Tibial nerve (tissue), 4 donors: ENCODE results near the gene METTL2A.

ENCODE experiments used
- EP300 ChIP-seq, 2 donors: sonication (generic); formaldehyde crosslinking; IDR thresholded peaks; one replicate each; pipeline ENCODE4 v1.6.1; 2017; ENCODE audit warnings: antibody characterized with exemption in 2 of 2, mild to moderate bottlenecking in 1 of 2
- POLR2A ChIP-seq, 2 donors: fragments of 450-650 bp; IDR thresholded peaks; one replicate each; pipeline ENCODE4 v1.6.1; 2017; ENCODE audit warnings: antibody characterized with exemption in 2 of 2, mild to moderate bottlenecking in 2 of 2, moderate library complexity in 2 of 2
- TF ChIP-seq, protein P1 (sequence below), 5 experiments: fragments of 200-600 bp in 3 of 5; fragments of 450-650 bp in 2 of 5; sonication (generic) in 3 of 5; IDR thresholded peaks; one replicate each; pipeline ENCODE4 v1.5.1; 2016 to 2019; ENCODE audit warnings: antibody characterized with exemption in 5 of 5, mild to moderate bottlenecking in 3 of 5, moderate library complexity in 2 of 5

DNA sequence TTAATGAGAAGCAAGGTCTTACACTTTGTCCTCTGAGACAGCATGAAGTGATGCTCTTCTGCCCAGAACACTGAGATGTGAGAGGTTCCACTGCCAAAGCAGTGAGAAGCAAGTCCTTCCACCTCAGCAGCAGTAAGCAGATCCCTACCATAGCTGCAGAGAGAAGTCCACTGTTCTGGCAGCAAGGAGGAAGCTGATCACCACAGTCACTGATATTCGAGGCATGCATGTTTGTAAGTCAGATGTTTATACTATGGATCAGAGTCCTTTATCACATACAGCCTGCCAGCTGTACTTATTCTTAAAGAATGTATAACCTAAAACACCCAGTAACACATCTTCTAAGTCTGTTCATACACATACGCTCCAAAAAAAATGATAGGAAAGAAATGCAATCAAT, 18.2 kb upstream of the METTL2A start:
- TF ChIP-seq, protein P1, sequence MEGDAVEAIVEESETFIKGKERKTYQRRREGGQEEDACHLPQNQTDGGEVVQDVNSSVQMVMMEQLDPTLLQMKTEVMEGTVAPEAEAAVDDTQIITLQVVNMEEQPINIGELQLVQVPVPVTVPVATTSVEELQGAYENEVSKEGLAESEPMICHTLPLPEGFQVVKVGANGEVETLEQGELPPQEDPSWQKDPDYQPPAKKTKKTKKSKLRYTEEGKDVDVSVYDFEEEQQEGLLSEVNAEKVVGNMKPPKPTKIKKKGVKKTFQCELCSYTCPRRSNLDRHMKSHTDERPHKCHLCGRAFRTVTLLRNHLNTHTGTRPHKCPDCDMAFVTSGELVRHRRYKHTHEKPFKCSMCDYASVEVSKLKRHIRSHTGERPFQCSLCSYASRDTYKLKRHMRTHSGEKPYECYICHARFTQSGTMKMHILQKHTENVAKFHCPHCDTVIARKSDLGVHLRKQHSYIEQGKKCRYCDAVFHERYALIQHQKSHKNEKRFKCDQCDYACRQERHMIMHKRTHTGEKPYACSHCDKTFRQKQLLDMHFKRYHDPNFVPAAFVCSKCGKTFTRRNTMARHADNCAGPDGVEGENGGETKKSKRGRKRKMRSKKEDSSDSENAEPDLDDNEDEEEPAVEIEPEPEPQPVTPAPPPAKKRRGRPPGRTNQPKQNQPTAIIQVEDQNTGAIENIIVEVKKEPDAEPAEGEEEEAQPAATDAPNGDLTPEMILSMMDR (IDR thresholded peaks at IDR 0.05), result no peak
- TF ChIP-seq POLR2A (IDR thresholded peaks at IDR 0.05), result no peak
- TF ChIP-seq EP300 (IDR thresholded peaks at IDR 0.05), result no peak
